ENCODE measurements around the gene TESPA1.
"Not testable (repeated sequence)": the region's sequence is repeated elsewhere in the genome, so short reads cannot be mapped to it uniquely, and the experiment has no call there.

TESPA1 gene

GRCh38 chr12:54984658-54985376 lies at the start of gene TESPA1:
TESPA1 (minus strand) TSS chr12:54984762; CDS start chr12:54974562, 10,200 bp downstream.
- no peak for DNase-seq

GRCh38 chr12:55034218-55034617 lies 49.7 kb upstream of the TESPA1 start:
- peak; percentile 36 for DNase-seq

- no peak for DNase-seq
These were observed 40.9 kb upstream of the TESPA1 start for GRCh38 chr12:55025508-55025907.

- DNase-seq: no peak
These were observed 40.0 kb upstream of the TESPA1 start for GRCh38 chr12:55024575-55024974.

GRCh38 chr12:55019784-55020183 lies 35.2 kb upstream of the TESPA1 start, which contains the start of gene NEUROD4:
NEUROD4 (plus strand) TSS chr12:55019974; CDS start chr12:55026440, 6,466 bp downstream.
- peak; percentile 86 for DNase-seq

- DNase-seq: peak; percentile 37
These were observed 32.9 kb upstream of the TESPA1 start for GRCh38 chr12:55017416-55017925.

- peak; percentile 25 for DNase-seq
These were observed 24.5 kb upstream of the TESPA1 start for GRCh38 chr12:55008944-55009585.

- no peak for DNase-seq
These were observed 17.8 kb upstream of the TESPA1 start for GRCh38 chr12:55002355-55002754.

- DNase-seq: no peak
These were observed 16.8 kb upstream of the TESPA1 start for GRCh38 chr12:55001198-55001868.

- no peak for DNase-seq
These were observed 14.5 kb upstream of the TESPA1 start for GRCh38 chr12:54998958-54999510.

GRCh38 chr12:54997929-54998522 lies 13.5 kb upstream of the TESPA1 start:
- no peak for DNase-seq

- no peak for DNase-seq
These were observed 11.6 kb upstream of the TESPA1 start for GRCh38 chr12:54996205-54996604.

- peak; percentile 67 for DNase-seq
These were observed 8.7 kb upstream of the TESPA1 start for GRCh38 chr12:54993181-54993835.

GRCh38 chr12:54991991-54992375 lies 7.4 kb upstream of the TESPA1 start:
- no peak for DNase-seq

- DNase-seq: no peak
These were observed 6.8 kb upstream of the TESPA1 start for GRCh38 chr12:54991161-54991990.

GRCh38 chr12:54989829-54990228 lies 5.3 kb upstream of the TESPA1 start:
- DNase-seq: no peak

GRCh38 chr12:54988402-54989054 lies 4.0 kb upstream of the TESPA1 start:
- DNase-seq: no peak

- DNase-seq: no peak
These were observed 3.2 kb upstream of the TESPA1 start for GRCh38 chr12:54987611-54988231.

- not testable (repeated sequence) for DNase-seq
These were observed 2.2 kb upstream of the TESPA1 start for GRCh38 chr12:54986773-54987172.

GRCh38 chr12:54983536-54984101 lies 943 bp downstream of the TESPA1 start:
- no peak for DNase-seq
